Measurements from ENCODE around the gene MRPL49. TPM values are rescaled to one million over a fixed set of nuclear protein-coding genes. Genes with fewer than 3 reads are reported as not detected.

The MRPL49 gene
- total and polyA plus RNA-seq, 9 of the 15 experiments (the other 6 are each of a cell fraction or from before 2014, with no cell fraction given) = 74.3 to 132 (median 91.2) TPM

DNA sequence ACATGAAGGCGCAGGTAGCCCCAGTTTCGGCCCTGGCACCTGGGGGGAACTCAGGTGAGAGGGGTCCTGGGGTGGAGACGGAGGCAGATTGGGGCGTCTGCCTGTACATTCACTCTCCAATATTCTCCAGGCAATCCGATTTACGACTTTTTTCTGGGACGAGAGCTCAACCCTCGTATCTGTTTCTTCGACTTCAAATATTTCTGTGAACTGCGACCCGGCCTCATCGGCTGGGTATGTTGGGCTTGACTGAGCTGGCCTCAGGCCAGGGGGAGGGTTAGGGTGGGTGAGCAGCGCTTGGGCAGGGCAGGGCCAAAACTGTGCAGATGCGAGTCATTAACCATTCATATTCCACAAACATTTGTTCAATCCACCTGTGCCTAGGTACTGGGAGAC lies 8.8 kb upstream of the MRPL49 start:
- intact Hi-C loops (cut with micrococcal nuclease) (loop anchor here (5.0 to 10.0 kb wide), 3 partner anchors 201 to 266 kb away; partner anchors contain the start of gene CDC42EP2), in situ Hi-C loops (cut with MboI) (no loop called here)
- Histone ChIP-seq H3K9me1 (ENCODE audit: control insufficient read depth, insufficient read depth, low read length) (no peaks in the 10 kb centered on the region), H3K4me2 (ENCODE audit: insufficient read depth, low read length) (peak overlapping the region; percentile 93), H4K20me1 (replicated peaks; ENCODE audit: control insufficient read depth, insufficient read depth, low read length) (no peaks in the 10 kb centered on the region), H3K27me3 (ENCODE audit: control insufficient read depth in 2 of 2, insufficient read depth in 2 of 2, low read length in 2 of 2) (no peaks in the 10 kb centered on the region), H2AFZ (ENCODE audit: low read depth, low read length) (peak overlapping the region; percentile 89; the same call in 1 of the 2 replicates), H3K4me3 (peak overlapping the region; percentile 44), H3K4me1 (replicated peaks in 1 of 2; ENCODE audit: control insufficient read depth in 2 of 2, insufficient read depth in 2 of 2, low read length in 2 of 2) (peaks cover 31 to 70% of the 10 kb centered on the region in 2 experiments), H3K36me3 (ENCODE audit: control insufficient read depth, insufficient read depth, low read length) (peaks cover 40% of the 10 kb centered on the region), H3K9ac (ENCODE audit: insufficient read depth in 1 of 2, low read depth in 2 of 2, low read length in 2 of 2) (peak overlapping the region; percentile 78 to 89), H3K9me3 (replicated peaks; ENCODE audit: control insufficient read depth, insufficient read depth, low read depth, low read length) (no peaks in the 10 kb centered on the region), H3K27ac (ENCODE audit: extremely low read depth, low read depth, low read length) (peak overlapping the region; percentile 79; the same call in 1 of the 3 replicates), H3K79me2 (ENCODE audit: control insufficient read depth, insufficient read depth, low read length) (peaks cover 26% of the 10 kb centered on the region)
- TF ChIP-seq SP2 (IDR thresholded peaks at IDR 0.05; ENCODE audit: extremely low read depth, low read depth, low read length, poor library complexity, severe bottlenecking) (no peak), FOXP1 (CRISPR knock-in tag; IDR thresholded peaks at IDR 0.05) (peak; percentile 62; the same call in 1 of the 2 replicates), HLTF (IDR thresholded peaks at IDR 0.05) (no peak), MCM2 (IDR thresholded peaks at IDR 0.05; ENCODE audit: low read depth) (no peak), FOXA3 (CRISPR knock-in tag; conservative IDR thresholded peaks at IDR 0.05 in 1 of 2, IDR thresholded peaks at IDR 0.05 in 1 of 2) (0 out of 4 replicates have a peak, but pooled peaks of 1 of the 2 experiments have one; percentile 26), NFIC (IDR thresholded peaks at IDR 0.05) (peak; percentile 61), ZC3H11A (IDR thresholded peaks at IDR 0.05; ENCODE audit: low read depth, low read length) (0 out of 2 replicates have a peak, but pooled peaks have one; percentile 9)
- TF ChIP-seq, protein P1, sequence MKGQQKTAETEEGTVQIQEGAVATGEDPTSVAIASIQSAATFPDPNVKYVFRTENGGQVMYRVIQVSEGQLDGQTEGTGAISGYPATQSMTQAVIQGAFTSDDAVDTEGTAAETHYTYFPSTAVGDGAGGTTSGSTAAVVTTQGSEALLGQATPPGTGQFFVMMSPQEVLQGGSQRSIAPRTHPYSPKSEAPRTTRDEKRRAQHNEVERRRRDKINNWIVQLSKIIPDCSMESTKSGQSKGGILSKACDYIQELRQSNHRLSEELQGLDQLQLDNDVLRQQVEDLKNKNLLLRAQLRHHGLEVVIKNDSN (CRISPR knock-in tag; IDR thresholded peaks at IDR 0.05) = peak; percentile 28; the same call in 1 of the 2 replicates
- TF ChIP-seq, protein P2, sequence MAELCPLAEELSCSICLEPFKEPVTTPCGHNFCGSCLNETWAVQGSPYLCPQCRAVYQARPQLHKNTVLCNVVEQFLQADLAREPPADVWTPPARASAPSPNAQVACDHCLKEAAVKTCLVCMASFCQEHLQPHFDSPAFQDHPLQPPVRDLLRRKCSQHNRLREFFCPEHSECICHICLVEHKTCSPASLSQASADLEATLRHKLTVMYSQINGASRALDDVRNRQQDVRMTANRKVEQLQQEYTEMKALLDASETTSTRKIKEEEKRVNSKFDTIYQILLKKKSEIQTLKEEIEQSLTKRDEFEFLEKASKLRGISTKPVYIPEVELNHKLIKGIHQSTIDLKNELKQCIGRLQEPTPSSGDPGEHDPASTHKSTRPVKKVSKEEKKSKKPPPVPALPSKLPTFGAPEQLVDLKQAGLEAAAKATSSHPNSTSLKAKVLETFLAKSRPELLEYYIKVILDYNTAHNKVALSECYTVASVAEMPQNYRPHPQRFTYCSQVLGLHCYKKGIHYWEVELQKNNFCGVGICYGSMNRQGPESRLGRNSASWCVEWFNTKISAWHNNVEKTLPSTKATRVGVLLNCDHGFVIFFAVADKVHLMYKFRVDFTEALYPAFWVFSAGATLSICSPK (IDR thresholded peaks at IDR 0.05; ENCODE audit: borderline replicate concordance) = no peak
- TF ChIP-seq, protein P3, sequence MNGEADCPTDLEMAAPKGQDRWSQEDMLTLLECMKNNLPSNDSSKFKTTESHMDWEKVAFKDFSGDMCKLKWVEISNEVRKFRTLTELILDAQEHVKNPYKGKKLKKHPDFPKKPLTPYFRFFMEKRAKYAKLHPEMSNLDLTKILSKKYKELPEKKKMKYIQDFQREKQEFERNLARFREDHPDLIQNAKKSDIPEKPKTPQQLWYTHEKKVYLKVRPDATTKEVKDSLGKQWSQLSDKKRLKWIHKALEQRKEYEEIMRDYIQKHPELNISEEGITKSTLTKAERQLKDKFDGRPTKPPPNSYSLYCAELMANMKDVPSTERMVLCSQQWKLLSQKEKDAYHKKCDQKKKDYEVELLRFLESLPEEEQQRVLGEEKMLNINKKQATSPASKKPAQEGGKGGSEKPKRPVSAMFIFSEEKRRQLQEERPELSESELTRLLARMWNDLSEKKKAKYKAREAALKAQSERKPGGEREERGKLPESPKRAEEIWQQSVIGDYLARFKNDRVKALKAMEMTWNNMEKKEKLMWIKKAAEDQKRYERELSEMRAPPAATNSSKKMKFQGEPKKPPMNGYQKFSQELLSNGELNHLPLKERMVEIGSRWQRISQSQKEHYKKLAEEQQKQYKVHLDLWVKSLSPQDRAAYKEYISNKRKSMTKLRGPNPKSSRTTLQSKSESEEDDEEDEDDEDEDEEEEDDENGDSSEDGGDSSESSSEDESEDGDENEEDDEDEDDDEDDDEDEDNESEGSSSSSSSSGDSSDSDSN (IDR thresholded peaks at IDR 0.05; ENCODE audit: borderline replicate concordance in 1 of 2, low read depth in 2 of 2, low read length in 2 of 2) = 0 out of 4 replicates have a peak, but pooled peaks of 1 of the 2 experiments have one; percentile 11
- TF ChIP-seq, protein P4, sequence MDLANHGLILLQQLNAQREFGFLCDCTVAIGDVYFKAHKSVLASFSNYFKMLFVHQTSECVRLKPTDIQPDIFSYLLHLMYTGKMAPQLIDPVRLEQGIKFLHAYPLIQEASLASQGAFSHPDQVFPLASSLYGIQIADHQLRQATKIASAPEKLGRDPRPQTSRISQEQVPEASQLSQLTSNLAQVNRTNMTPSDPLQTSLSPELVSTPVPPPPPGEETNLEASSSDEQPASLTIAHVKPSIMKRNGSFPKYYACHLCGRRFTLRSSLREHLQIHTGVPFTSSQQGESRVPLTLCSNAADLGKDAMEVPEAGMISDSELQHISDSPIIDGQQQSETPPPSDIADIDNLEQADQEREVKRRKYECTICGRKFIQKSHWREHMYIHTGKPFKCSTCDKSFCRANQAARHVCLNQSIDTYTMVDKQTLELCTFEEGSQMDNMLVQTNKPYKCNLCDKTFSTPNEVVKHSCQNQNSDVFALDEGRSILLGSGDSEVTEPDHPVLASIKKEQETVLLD (IDR thresholded peaks at IDR 0.05) = no peak
- TF ChIP-seq, protein P5, sequence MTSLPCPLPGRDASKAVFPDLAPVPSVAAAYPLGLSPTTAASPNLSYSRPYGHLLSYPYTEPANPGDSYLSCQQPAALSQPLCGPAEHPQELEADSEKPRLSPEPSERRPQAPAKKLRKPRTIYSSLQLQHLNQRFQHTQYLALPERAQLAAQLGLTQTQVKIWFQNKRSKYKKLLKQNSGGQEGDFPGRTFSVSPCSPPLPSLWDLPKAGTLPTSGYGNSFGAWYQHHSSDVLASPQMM (CRISPR knock-in tag; IDR thresholded peaks at IDR 0.05) = no peak
- ATAC-seq (no peak), FAIRE-seq (no peak), DNase-seq (ENCODE audit: extremely low read depth in 1 of 4, low spot score in 3 of 4) (peak in 1 of 4 experiments; percentile 23)
- BruUV-seq (replicated peaks) = no TSS peak
- 23% methylated on average over 13 of the region's 14 CpGs for WGBS (ENCODE audit: insufficient coverage, low coverage, missing lambda C conversion rate)
- POLR2A ChIA-PET = interaction anchor here (0.6 to 7.2 kb wide), 8 partner anchors 17 to 386 kb away, joined by 3 to 92 read pairs (median 4); partner anchors contain the start of genes CDC42EP2, MALAT1, SPDYC and SYVN1
- CTCF ChIA-PET (ENCODE audit: low intra/inter-chr PET ratio) = interaction anchor here (2.5 kb wide), 1 partner anchor 67 kb away, joined by 19 read pairs; the partner anchor contains the start of gene CAPN1
